WTC11 (cell line): ENCODE data around the gene TYRO3. TPM values are rescaled to one million over a fixed set of nuclear protein-coding genes. Genes with fewer than 3 reads are reported as not detected.

Experiments
- ATAC-seq: fragments of 200-7000 bp; cut with Tn5 transposase; 2 replicates; pipeline ENCODE4 v1.10.0; 2021; ENCODE audit warnings: mild to moderate bottlenecking, moderate library complexity
- CTCF ChIA-PET: fragments of 300-600 bp; sonication (Branson Sonifier 250); formaldehyde crosslinking; loops from one replicate; lab custom pipeline; 2021; ENCODE audit warnings: antibody characterized with exemption; lab: Charles Lee
- POLR2A ChIA-PET: fragments of 350-600 bp; sonication (Branson Sonifier 250); formaldehyde crosslinking; loops from one replicate; lab custom pipeline; 2021; ENCODE audit warnings: antibody characterized with exemption; lab: Charles Lee
- DNase-seq: peaks from one replicate; pipeline ENCODE4 v3.0.0; 2021; ENCODE audit warnings: low spot score
- H3K27ac Mint-ChIP-seq: 2 replicates; pipeline ENCODE4 v1.8.0; 2021; ENCODE audit warnings: mixed read lengths
- H3K27me3 Mint-ChIP-seq: 2 replicates; pipeline ENCODE4 v1.8.0; 2021; ENCODE audit warnings: low read depth, mild to moderate bottlenecking, moderate library complexity, mixed read lengths
- H3K36me3 Mint-ChIP-seq: 2 replicates; pipeline ENCODE4 v1.8.0; 2021; ENCODE audit warnings: mixed read lengths
- H3K4me1 Mint-ChIP-seq: 2 replicates; pipeline ENCODE4 v1.8.0; 2022; ENCODE audit warnings: mixed read lengths
- H3K4me3 Mint-ChIP-seq: 2 replicates; pipeline ENCODE4 v1.8.0; 2021; ENCODE audit warnings: mild to moderate bottlenecking, moderate library complexity, mixed read lengths
- H3K9me3 Mint-ChIP-seq: 2 replicates; pipeline ENCODE4 v1.8.0; 2021; ENCODE audit warnings: mixed read lengths
- ATF1 ChIP-seq: sonication (generic); formaldehyde crosslinking; IDR thresholded peaks from 2 replicates; pipeline ENCODE4 v1.8.1; 2023; ENCODE audit warnings: mild to moderate bottlenecking, moderate library complexity, missing genetic modification reagents
- CREM ChIP-seq: sonication (generic); formaldehyde crosslinking; IDR thresholded peaks from 2 replicates; pipeline ENCODE4 v1.8.1; 2022; ENCODE audit warnings: mild to moderate bottlenecking, missing genetic modification reagents, moderate library complexity
- ESRRA ChIP-seq: sonication (generic); formaldehyde crosslinking; IDR thresholded peaks from 2 replicates; pipeline ENCODE4 v1.8.1; 2022; ENCODE audit warnings: mild to moderate bottlenecking, missing genetic modification reagents, borderline replicate concordance
- FOXK1 ChIP-seq: sonication (generic); formaldehyde crosslinking; IDR thresholded peaks from 2 replicates; pipeline ENCODE4 v1.8.0; 2022; ENCODE audit warnings: mild to moderate bottlenecking, moderate library complexity, missing genetic modification reagents
- JUN ChIP-seq: sonication (generic); formaldehyde crosslinking; IDR thresholded peaks from 2 replicates; pipeline ENCODE4 v1.8.0; 2023; ENCODE audit warnings: mild to moderate bottlenecking, missing genetic modification reagents
- NFE2L1 ChIP-seq: sonication (generic); formaldehyde crosslinking; IDR thresholded peaks from 2 replicates; pipeline ENCODE4 v1.8.1; 2023; ENCODE audit warnings: missing genetic modification reagents
- PRRX2 ChIP-seq: fragments of 250-450 bp; sonication (Bioruptor Pico); IDR thresholded peaks from 2 replicates; pipeline ENCODE4 v1.8.0; 2021; ENCODE audit warnings: mild to moderate bottlenecking
- SMAD3 ChIP-seq: sonication (generic); formaldehyde crosslinking; IDR thresholded peaks from 2 replicates; pipeline ENCODE4 v1.8.0; 2022; ENCODE audit warnings: missing genetic modification reagents, mild to moderate bottlenecking, borderline replicate concordance
- TEAD4 ChIP-seq: sonication (generic); formaldehyde crosslinking; IDR thresholded peaks from 2 replicates; pipeline ENCODE4 v1.8.0; 2022; ENCODE audit warnings: mild to moderate bottlenecking, missing genetic modification reagents
- ZBTB21 ChIP-seq: sonication (generic); formaldehyde crosslinking; IDR thresholded peaks from 2 replicates; pipeline ENCODE4 v1.8.1; 2023; ENCODE audit warnings: mild to moderate bottlenecking, missing genetic modification reagents, borderline replicate concordance
- ZNF416 ChIP-seq: fragments of 250-450 bp; sonication (Bioruptor Pico); IDR thresholded peaks from 2 replicates; pipeline ENCODE4 v1.9.0; 2021; ENCODE audit warnings: mild to moderate bottlenecking, inconsistent platforms
- total RNA-seq: library from RNA; stranded (reverse); gene quantifications from 3 replicates; pipeline ENCODE4 v1.2.3, GENCODE V29; 2021
- TF ChIP-seq, protein P1 (sequence below): sonication (generic); formaldehyde crosslinking; IDR thresholded peaks from 2 replicates; pipeline ENCODE4 v1.8.1; 2023; ENCODE audit warnings: mild to moderate bottlenecking, missing genetic modification reagents, borderline replicate concordance
- TF ChIP-seq, protein P2 (sequence below): sonication (generic); formaldehyde crosslinking; IDR thresholded peaks from 2 replicates; pipeline ENCODE4 v1.8.1; 2022; ENCODE audit warnings: low read depth, mild to moderate bottlenecking, moderate library complexity, missing genetic modification reagents, borderline replicate concordance
- TF ChIP-seq, protein P3 (sequence below): sonication (generic); formaldehyde crosslinking; IDR thresholded peaks from 2 replicates; pipeline ENCODE4 v1.8.0; 2022; ENCODE audit warnings: mild to moderate bottlenecking, missing genetic modification reagents
- TF ChIP-seq, protein P4 (sequence below): sonication (generic); formaldehyde crosslinking; IDR thresholded peaks from 2 replicates; pipeline ENCODE4 v1.8.1; 2023; ENCODE audit warnings: mild to moderate bottlenecking, missing genetic modification reagents
- TF ChIP-seq, protein P5 (sequence below): sonication (generic); formaldehyde crosslinking; IDR thresholded peaks from 2 replicates; pipeline ENCODE4 v1.8.1; 2023; ENCODE audit warnings: mild to moderate bottlenecking, missing genetic modification reagents, moderate library complexity
- TF ChIP-seq, protein P6 (sequence below): fragments of 200-600 bp; IDR thresholded peaks from 2 replicates; pipeline ENCODE4 v1.8.0; 2022; ENCODE audit warnings: antibody characterized with exemption

Gene TYRO3
- total RNA-seq, 1 experiment from 2014 or later = 87.9 TPM

DNA sequence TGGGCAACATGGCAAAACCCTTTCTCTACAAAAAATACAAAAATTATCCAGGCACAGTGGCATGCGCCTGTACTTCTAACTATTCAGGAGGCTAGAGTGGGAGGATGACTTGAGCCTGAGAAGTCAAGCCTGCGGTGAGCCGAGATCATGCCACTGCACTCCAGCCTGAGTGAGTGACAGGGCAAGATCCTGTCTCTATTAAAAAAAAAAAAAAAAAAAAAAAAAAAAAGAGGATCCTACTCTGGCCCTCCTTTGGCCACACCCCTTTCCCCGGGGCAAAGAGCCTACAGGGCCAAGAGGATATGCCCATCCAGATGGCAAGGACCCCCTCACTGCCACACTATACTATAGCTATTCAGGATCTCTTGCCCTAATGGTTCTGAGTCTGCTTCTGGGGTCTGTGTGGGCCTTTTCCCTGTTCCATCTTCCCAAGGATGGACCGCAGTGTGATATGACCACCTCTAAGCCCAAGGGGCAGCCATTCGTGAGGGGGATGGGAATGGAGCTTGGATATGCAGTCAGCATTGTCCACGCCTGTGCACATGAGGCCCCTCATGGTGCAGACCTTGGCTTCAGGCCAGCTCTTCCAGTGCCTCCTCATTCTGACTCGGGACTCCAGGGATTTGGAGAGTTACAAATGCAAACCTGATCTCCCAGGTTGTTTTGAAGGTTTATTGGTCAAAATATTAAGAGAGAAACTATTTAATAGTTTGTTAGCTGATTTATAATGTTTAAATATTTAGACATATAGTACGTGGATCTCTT, 7.3 kb downstream of the TYRO3 start:
- H3K27ac Mint-ChIP-seq = peak overlapping the region; percentile 97
- H3K4me1 Mint-ChIP-seq = peaks cover 84% of the 10 kb centered on the region
- no peak overlapping the region for H3K4me3 Mint-ChIP-seq
- H3K36me3 Mint-ChIP-seq = peaks cover 28% of the 10 kb centered on the region
- no peak for TF ChIP-seq ATF1 (CRISPR knock-in tag)
- TF ChIP-seq CREM (CRISPR knock-in tag) = no peak
- TF ChIP-seq FOXK1 = no peak
- H3K27me3 Mint-ChIP-seq = no peaks in the 10 kb centered on the region
- ChIA-PET POLR2A (no interaction called here), CTCF (interaction anchor here (0.8 to 1.4 kb wide), 2 partner anchors 8 to 404 kb away, joined by 3 to 8 read pairs; no protein-coding TSS in a partner anchor)
- no peak for ATAC-seq
- H3K9me3 Mint-ChIP-seq = no peaks in the 10 kb centered on the region
- no peak for DNase-seq

DNA sequence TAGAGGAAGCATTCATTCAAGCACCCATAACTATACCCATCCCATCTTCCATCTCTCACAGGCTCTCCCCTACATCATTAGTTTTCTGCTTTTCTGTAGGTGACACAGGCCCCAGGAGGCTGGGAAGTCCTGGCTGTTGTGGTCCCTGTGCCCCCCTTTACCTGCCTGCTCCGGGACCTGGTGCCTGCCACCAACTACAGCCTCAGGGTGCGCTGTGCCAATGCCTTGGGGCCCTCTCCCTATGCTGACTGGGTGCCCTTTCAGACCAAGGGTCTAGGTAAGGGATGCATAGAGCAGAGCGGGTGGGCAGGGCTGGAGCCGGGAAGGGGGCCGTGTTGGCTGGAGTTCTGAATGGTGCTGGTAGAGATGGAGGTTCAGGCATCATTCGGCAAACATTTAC, 8.2 kb downstream of the TYRO3 start:
- Mint-ChIP-seq H3K27ac (peak overlapping the region; percentile 95), H3K36me3 (peaks cover 34% of the 10 kb centered on the region), H3K4me1 (peaks cover 74% of the 10 kb centered on the region), H3K4me3 (0 out of 2 replicates have a peak overlapping the region, but pooled peaks have one; percentile 38), H3K27me3 (no peaks in the 10 kb centered on the region), H3K9me3 (no peaks in the 10 kb centered on the region)
- ChIA-PET CTCF (interaction anchor here (1.0 to 1.9 kb wide), 5 partner anchors 9 to 206 kb away, joined by 3 to 27 read pairs (median 8); no protein-coding TSS in a partner anchor), POLR2A (interaction anchor here (1.6 to 2.2 kb wide), 3 partner anchors 9 to 138 kb away, joined by 3 to 20 read pairs (median 13); partner anchors contain the start of gene TYRO3)
- TF ChIP-seq, protein P1, sequence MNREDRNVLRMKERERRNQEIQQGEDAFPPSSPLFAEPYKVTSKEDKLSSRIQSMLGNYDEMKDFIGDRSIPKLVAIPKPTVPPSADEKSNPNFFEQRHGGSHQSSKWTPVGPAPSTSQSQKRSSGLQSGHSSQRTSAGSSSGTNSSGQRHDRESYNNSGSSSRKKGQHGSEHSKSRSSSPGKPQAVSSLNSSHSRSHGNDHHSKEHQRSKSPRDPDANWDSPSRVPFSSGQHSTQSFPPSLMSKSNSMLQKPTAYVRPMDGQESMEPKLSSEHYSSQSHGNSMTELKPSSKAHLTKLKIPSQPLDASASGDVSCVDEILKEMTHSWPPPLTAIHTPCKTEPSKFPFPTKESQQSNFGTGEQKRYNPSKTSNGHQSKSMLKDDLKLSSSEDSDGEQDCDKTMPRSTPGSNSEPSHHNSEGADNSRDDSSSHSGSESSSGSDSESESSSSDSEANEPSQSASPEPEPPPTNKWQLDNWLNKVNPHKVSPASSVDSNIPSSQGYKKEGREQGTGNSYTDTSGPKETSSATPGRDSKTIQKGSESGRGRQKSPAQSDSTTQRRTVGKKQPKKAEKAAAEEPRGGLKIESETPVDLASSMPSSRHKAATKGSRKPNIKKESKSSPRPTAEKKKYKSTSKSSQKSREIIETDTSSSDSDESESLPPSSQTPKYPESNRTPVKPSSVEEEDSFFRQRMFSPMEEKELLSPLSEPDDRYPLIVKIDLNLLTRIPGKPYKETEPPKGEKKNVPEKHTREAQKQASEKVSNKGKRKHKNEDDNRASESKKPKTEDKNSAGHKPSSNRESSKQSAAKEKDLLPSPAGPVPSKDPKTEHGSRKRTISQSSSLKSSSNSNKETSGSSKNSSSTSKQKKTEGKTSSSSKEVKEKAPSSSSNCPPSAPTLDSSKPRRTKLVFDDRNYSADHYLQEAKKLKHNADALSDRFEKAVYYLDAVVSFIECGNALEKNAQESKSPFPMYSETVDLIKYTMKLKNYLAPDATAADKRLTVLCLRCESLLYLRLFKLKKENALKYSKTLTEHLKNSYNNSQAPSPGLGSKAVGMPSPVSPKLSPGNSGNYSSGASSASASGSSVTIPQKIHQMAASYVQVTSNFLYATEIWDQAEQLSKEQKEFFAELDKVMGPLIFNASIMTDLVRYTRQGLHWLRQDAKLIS (CRISPR knock-in tag) = no peak
- TF ChIP-seq JUN (CRISPR knock-in tag) (no peak), ZNF416 (CRISPR knock-in tag) (no peak), NFE2L1 (no peak), PRRX2 (CRISPR knock-in tag) (no peak), CREM (CRISPR knock-in tag) (no peak), SMAD3 (CRISPR knock-in tag) (no peak), ZBTB21 (CRISPR knock-in tag) (no peak), ESRRA (CRISPR knock-in tag) (no peak), TEAD4 (CRISPR knock-in tag) (no peak)
- TF ChIP-seq, protein P2, sequence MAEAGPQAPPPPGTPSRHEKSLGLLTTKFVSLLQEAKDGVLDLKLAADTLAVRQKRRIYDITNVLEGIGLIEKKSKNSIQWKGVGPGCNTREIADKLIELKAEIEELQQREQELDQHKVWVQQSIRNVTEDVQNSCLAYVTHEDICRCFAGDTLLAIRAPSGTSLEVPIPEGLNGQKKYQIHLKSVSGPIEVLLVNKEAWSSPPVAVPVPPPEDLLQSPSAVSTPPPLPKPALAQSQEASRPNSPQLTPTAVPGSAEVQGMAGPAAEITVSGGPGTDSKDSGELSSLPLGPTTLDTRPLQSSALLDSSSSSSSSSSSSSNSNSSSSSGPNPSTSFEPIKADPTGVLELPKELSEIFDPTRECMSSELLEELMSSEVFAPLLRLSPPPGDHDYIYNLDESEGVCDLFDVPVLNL (CRISPR knock-in tag) = no peak
- TF ChIP-seq, protein P3, sequence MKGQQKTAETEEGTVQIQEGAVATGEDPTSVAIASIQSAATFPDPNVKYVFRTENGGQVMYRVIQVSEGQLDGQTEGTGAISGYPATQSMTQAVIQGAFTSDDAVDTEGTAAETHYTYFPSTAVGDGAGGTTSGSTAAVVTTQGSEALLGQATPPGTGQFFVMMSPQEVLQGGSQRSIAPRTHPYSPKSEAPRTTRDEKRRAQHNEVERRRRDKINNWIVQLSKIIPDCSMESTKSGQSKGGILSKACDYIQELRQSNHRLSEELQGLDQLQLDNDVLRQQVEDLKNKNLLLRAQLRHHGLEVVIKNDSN (CRISPR knock-in tag) = no peak
- TF ChIP-seq, protein P4, sequence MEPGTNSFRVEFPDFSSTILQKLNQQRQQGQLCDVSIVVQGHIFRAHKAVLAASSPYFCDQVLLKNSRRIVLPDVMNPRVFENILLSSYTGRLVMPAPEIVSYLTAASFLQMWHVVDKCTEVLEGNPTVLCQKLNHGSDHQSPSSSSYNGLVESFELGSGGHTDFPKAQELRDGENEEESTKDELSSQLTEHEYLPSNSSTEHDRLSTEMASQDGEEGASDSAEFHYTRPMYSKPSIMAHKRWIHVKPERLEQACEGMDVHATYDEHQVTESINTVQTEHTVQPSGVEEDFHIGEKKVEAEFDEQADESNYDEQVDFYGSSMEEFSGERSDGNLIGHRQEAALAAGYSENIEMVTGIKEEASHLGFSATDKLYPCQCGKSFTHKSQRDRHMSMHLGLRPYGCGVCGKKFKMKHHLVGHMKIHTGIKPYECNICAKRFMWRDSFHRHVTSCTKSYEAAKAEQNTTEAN (CRISPR knock-in tag) = no peak
- TF ChIP-seq, protein P5, sequence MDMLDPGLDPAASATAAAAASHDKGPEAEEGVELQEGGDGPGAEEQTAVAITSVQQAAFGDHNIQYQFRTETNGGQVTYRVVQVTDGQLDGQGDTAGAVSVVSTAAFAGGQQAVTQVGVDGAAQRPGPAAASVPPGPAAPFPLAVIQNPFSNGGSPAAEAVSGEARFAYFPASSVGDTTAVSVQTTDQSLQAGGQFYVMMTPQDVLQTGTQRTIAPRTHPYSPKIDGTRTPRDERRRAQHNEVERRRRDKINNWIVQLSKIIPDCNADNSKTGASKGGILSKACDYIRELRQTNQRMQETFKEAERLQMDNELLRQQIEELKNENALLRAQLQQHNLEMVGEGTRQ = no peak
- TF ChIP-seq, protein P6, sequence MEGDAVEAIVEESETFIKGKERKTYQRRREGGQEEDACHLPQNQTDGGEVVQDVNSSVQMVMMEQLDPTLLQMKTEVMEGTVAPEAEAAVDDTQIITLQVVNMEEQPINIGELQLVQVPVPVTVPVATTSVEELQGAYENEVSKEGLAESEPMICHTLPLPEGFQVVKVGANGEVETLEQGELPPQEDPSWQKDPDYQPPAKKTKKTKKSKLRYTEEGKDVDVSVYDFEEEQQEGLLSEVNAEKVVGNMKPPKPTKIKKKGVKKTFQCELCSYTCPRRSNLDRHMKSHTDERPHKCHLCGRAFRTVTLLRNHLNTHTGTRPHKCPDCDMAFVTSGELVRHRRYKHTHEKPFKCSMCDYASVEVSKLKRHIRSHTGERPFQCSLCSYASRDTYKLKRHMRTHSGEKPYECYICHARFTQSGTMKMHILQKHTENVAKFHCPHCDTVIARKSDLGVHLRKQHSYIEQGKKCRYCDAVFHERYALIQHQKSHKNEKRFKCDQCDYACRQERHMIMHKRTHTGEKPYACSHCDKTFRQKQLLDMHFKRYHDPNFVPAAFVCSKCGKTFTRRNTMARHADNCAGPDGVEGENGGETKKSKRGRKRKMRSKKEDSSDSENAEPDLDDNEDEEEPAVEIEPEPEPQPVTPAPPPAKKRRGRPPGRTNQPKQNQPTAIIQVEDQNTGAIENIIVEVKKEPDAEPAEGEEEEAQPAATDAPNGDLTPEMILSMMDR = no peak
- ATAC-seq (no peak), DNase-seq (no peak)
